ENCODE measurements around the gene SUSD3. TPM values are rescaled to one million over a fixed set of nuclear protein-coding genes. Genes with fewer than 3 reads are reported as not detected.

Gene SUSD3
- total and polyA plus RNA-seq, 2 donors from 2014 or later = 12.2 to 34.6 TPM

DNA sequence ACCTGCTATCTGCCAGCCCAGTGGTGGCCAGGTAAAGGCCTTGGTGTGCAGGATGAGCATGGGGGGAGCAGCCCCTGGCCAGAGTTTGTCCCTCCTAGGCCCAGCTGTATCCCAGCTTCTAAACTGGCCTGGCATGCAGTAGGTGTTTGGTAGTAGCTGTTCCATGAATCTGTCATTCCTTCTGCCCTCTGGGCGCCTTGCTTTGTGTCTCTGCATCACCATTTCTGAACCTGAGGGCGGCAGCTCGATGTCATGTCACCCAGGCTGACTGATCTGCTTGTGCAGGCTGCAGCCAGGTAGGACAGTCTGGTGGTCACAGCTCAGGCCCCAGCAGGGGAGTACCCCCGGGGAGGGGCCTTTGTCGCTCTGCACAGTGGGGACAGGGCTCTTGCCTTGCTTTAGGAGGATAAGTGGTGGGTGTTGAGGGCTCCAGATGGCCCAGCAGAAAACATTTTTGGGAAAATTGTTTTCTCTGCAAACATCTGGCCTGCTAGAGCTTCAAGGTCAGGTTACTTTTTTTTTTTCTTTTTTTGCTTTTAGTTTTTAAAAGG is 4.6 kb upstream of the SUSD3 start:
- no peak for DNase-seq
- H3K9ac ChIP-seq (ENCODE audit: low read length in 3 of 3) = no peak overlapping the region
- no peak overlapping the region for H3K27ac ChIP-seq (ENCODE audit: low read depth in 2 of 2, low read length in 2 of 2)
- intact Hi-C loops (cut with DNase I) = no loop called here
- H3K27me3 ChIP-seq (ENCODE audit: control insufficient read depth, insufficient read depth, low read length) = no peaks in the 10 kb centered on the region
- TF ChIP-seq, protein P1, sequence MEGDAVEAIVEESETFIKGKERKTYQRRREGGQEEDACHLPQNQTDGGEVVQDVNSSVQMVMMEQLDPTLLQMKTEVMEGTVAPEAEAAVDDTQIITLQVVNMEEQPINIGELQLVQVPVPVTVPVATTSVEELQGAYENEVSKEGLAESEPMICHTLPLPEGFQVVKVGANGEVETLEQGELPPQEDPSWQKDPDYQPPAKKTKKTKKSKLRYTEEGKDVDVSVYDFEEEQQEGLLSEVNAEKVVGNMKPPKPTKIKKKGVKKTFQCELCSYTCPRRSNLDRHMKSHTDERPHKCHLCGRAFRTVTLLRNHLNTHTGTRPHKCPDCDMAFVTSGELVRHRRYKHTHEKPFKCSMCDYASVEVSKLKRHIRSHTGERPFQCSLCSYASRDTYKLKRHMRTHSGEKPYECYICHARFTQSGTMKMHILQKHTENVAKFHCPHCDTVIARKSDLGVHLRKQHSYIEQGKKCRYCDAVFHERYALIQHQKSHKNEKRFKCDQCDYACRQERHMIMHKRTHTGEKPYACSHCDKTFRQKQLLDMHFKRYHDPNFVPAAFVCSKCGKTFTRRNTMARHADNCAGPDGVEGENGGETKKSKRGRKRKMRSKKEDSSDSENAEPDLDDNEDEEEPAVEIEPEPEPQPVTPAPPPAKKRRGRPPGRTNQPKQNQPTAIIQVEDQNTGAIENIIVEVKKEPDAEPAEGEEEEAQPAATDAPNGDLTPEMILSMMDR (IDR thresholded peaks at IDR 0.05; ENCODE audit: borderline replicate concordance, extremely low read depth, insufficient read depth) = no peak
- no peaks in the 10 kb centered on the region for H3K9me3 ChIP-seq (ENCODE audit: control insufficient read depth in 2 of 3, insufficient read depth in 1 of 3, low read length in 3 of 3)
- H3K4me1 ChIP-seq (ENCODE audit: control insufficient read depth in 2 of 3, insufficient read depth in 2 of 3, low read depth in 1 of 3, low read length in 3 of 3) = peaks cover 0 to 11% (median 8%) of the 10 kb centered on the region in 3 donors
- FAIRE-seq = no peak
- no peaks in the 10 kb centered on the region for H3K36me3 ChIP-seq (ENCODE audit: control insufficient read depth in 2 of 3, insufficient read depth in 3 of 3, low read length in 3 of 3)
- no peak overlapping the region for H3K4me3 ChIP-seq (ENCODE audit: low read length in 3 of 3)

DNA sequence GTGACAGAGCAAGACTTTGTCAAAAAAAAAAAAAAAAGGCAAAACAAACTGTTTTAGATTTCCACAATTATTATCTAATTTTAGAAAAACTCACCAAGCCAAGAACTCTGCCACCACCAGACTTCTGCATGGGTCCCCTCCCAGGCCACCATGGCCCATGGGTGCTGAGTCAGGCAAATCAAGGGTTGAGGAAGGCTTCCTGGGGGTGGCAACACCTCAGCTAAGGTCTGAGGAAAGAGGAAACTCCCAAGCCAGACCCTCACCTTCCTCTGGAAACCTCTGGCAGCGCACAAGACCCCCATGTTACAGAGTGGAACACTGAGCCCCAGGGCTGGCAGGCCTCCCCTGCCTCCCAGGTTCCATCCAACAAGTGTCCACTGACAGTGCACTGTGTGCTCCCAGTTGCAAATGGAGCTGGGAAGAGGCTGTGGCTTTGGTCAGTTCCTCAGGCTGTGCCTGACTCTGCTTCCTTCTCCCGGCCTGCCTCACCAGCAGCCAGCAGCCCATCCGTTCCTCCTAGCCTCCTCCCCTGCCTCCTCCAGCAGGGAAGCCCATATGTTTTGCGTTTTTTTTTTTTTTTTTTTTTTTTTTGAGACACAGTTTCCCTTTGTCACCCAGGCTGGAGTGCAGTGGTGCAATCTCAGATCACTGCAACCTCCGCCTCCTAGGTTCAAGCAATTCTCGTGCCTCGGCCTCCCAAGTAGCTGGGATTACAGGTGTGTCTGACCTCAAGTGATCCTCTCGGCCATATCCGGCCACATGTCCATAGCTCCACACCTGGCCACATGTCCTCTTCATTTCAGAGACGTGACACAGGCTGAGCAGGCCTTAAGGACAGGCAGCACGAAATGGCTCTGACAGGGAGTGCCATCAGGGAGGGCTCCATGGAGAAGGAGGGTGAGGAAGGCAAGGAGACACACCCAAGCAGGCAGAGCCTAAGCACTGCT is 3.5 kb upstream of the SUSD3 start:
- Histone ChIP-seq H3K27ac (ENCODE audit: low read depth in 2 of 2, low read length in 2 of 2) (no peak overlapping the region), H3K9me3 (ENCODE audit: control insufficient read depth in 2 of 3, insufficient read depth in 1 of 3, low read length in 3 of 3) (no peaks in the 10 kb centered on the region), H3K9ac (ENCODE audit: low read length in 3 of 3) (no peak overlapping the region), H3K27me3 (ENCODE audit: control insufficient read depth, insufficient read depth, low read length) (no peaks in the 10 kb centered on the region), H3K36me3 (ENCODE audit: control insufficient read depth in 2 of 3, insufficient read depth in 3 of 3, low read length in 3 of 3) (no peaks in the 10 kb centered on the region), H3K4me1 (ENCODE audit: control insufficient read depth in 2 of 3, insufficient read depth in 2 of 3, low read depth in 1 of 3, low read length in 3 of 3) (peaks cover 0 to 12% (median 12%) of the 10 kb centered on the region in 3 donors), H3K4me3 (ENCODE audit: low read length in 3 of 3) (no peak overlapping the region)
- TF ChIP-seq, protein P1 (IDR thresholded peaks at IDR 0.05; ENCODE audit: borderline replicate concordance, extremely low read depth, insufficient read depth) = no peak
- FAIRE-seq (no peak), DNase-seq (peak in 1 of 5 donors; percentile 48)
- intact Hi-C loops (cut with DNase I) = no loop called here

GRCh38 chr9:93057042-93057702 is 1.3 kb upstream of the SUSD3 start:
- no peak overlapping the region for H3K9ac ChIP-seq (ENCODE audit: low read length in 3 of 3)
- no peak overlapping the region for H3K27ac ChIP-seq (ENCODE audit: low read depth in 2 of 2, low read length in 2 of 2)
- no peaks in the 10 kb centered on the region for H3K27me3 ChIP-seq (ENCODE audit: control insufficient read depth, insufficient read depth, low read length)
- H3K9me3 ChIP-seq (ENCODE audit: control insufficient read depth in 2 of 3, insufficient read depth in 1 of 3, low read length in 3 of 3) = no peaks in the 10 kb centered on the region
- H3K4me1 ChIP-seq (ENCODE audit: control insufficient read depth in 2 of 3, insufficient read depth in 2 of 3, low read depth in 1 of 3, low read length in 3 of 3) = peaks cover 0 to 23% (median 16%) of the 10 kb centered on the region in 3 donors
- H3K4me3 ChIP-seq (ENCODE audit: low read length in 3 of 3) = no peak overlapping the region
- DNase-seq (peak in 2 of 5 donors; percentile 40 to 59), FAIRE-seq (no peak)
- H3K36me3 ChIP-seq (ENCODE audit: control insufficient read depth in 2 of 3, insufficient read depth in 3 of 3, low read length in 3 of 3) = no peaks in the 10 kb centered on the region
- TF ChIP-seq, protein P1 (IDR thresholded peaks at IDR 0.05; ENCODE audit: borderline replicate concordance, extremely low read depth, insufficient read depth) = no peak
- intact Hi-C loops (cut with DNase I) = no loop called here

All from kidney (tissue), 14 donors.